H9 (cell line): Measurements from ENCODE around the gene RITA1. TPM values are rescaled to one million over a fixed set of nuclear protein-coding genes. Genes with fewer than 3 reads are reported as not detected.

Source experiments
- DNase-seq: peaks from one replicate; pipeline ENCODE4 v3.0.0-alpha.2; 2017
- H2AFZ ChIP-seq: one replicate; pipeline ENCODE4 v1.6.1; 2013; ENCODE audit warnings: mild to moderate bottlenecking, low read length, control low read depth, moderate library complexity
- H2AK5ac ChIP-seq: 2 replicates; pipeline ENCODE4 v1.6.1; 2013; ENCODE audit warnings: low read length, control low read depth, mixed read lengths; ENCODE audit not compliant: insufficient read length
- H2BK120ac ChIP-seq: one replicate; pipeline ENCODE4 v1.6.1; 2013; ENCODE audit warnings: low read depth, mild to moderate bottlenecking, low read length, control low read depth, inconsistent platforms; ENCODE audit not compliant: poor library complexity, severe bottlenecking
- H2BK12ac ChIP-seq: 2 replicates; pipeline ENCODE4 v1.6.1; 2013; ENCODE audit warnings: low read length, control low read depth, mixed read lengths, low read depth; ENCODE audit not compliant: insufficient read length
- H2BK15ac ChIP-seq: 2 replicates; pipeline ENCODE4 v1.6.1; 2013; ENCODE audit warnings: low read depth, low read length, control low read depth
- H2BK20ac ChIP-seq: one replicate; pipeline ENCODE4 v1.6.1; 2013; ENCODE audit warnings: low read depth, mild to moderate bottlenecking, low read length, control low read depth, inconsistent platforms; ENCODE audit not compliant: poor library complexity, severe bottlenecking
- H2BK5ac ChIP-seq: 2 replicates; pipeline ENCODE4 v1.6.1; 2013; ENCODE audit warnings: low read length, control low read depth, mixed read lengths; ENCODE audit not compliant: insufficient read length
- H3K14ac ChIP-seq: 2 replicates; pipeline ENCODE4 v1.6.1; 2013; ENCODE audit warnings: low read length, control low read depth; ENCODE audit not compliant: insufficient read depth
- H3K18ac ChIP-seq: 2 replicates; pipeline ENCODE4 v1.6.1; 2013; ENCODE audit warnings: low read depth, mild to moderate bottlenecking, mixed read lengths, low read length, control low read depth; ENCODE audit not compliant: insufficient read length
- H3K23ac ChIP-seq: 2 replicates; pipeline ENCODE4 v1.6.1; 2013; ENCODE audit warnings: low read length, control low read depth, mixed read lengths, low read depth; ENCODE audit not compliant: insufficient read length
- H3K23me2 ChIP-seq: 2 replicates; pipeline ENCODE4 v1.6.1; 2013; ENCODE audit warnings: low read depth, mild to moderate bottlenecking, mixed read lengths, low read length, control low read depth; ENCODE audit not compliant: insufficient read length, poor library complexity, severe bottlenecking
- H3K27ac ChIP-seq: 2 replicates; pipeline ENCODE4 v1.5.1; 2013; ENCODE audit warnings: low read length, control low read depth, mixed read lengths, low read depth; ENCODE audit not compliant: insufficient read length
- H3K27me3 ChIP-seq: 2 replicates; pipeline ENCODE4 v1.6.1; 2013; ENCODE audit warnings: low read length, control low read depth, inconsistent platforms; ENCODE audit not compliant: insufficient read depth
- H3K4ac ChIP-seq: 2 replicates; pipeline ENCODE4 v1.6.1; 2013; ENCODE audit warnings: low read depth, mild to moderate bottlenecking, control low read depth, inconsistent platforms, low read length, moderate library complexity
- H3K4me1 ChIP-seq: 2 replicates; pipeline ENCODE4 v1.6.1; 2013; ENCODE audit warnings: low read length, control low read depth, inconsistent platforms; ENCODE audit not compliant: insufficient read depth
- H3K4me2 ChIP-seq: 2 replicates; pipeline ENCODE4 v1.6.1; 2013; ENCODE audit warnings: low read length, control low read depth, mixed read lengths; ENCODE audit not compliant: insufficient read length, insufficient read depth
- H3K56ac ChIP-seq: 2 replicates; pipeline ENCODE4 v1.6.1; 2013; ENCODE audit warnings: low read depth, mild to moderate bottlenecking, mixed read lengths, low read length, control low read depth; ENCODE audit not compliant: insufficient read length
- H3K79me1 ChIP-seq: 2 replicates; pipeline ENCODE4 v1.6.1; 2013; ENCODE audit warnings: low read depth, mild to moderate bottlenecking, moderate library complexity, low read length, control low read depth, inconsistent platforms; ENCODE audit not compliant: insufficient read depth, poor library complexity, severe bottlenecking
- H3K79me2 ChIP-seq: 2 replicates; pipeline ENCODE4 v1.6.1; 2013; ENCODE audit warnings: low read length, control low read depth, inconsistent platforms; ENCODE audit not compliant: insufficient read depth
- H3K9ac ChIP-seq: 2 replicates; pipeline ENCODE4 v1.6.1; 2013; ENCODE audit warnings: low read length, control low read depth, mixed read lengths; ENCODE audit not compliant: insufficient read length; ENCODE audit errors: extremely low read depth
- H3K9me3 ChIP-seq: one replicate; pipeline ENCODE4 v1.6.1; 2013; ENCODE audit warnings: low read depth, low read length, inconsistent platforms; ENCODE audit not compliant: control insufficient read depth
- H3T11ph ChIP-seq: one replicate; pipeline ENCODE4 v1.6.1; 2013; ENCODE audit warnings: mild to moderate bottlenecking, low read length, control low read depth, inconsistent platforms
- H4K20me1 ChIP-seq: one replicate; pipeline ENCODE4 v1.6.1; 2013; ENCODE audit not compliant: control insufficient read depth, insufficient read length, insufficient read depth
- H4K5ac ChIP-seq: 2 replicates; pipeline ENCODE4 v1.6.1; 2013; ENCODE audit warnings: low read depth, mild to moderate bottlenecking, mixed read lengths, low read length, control low read depth; ENCODE audit not compliant: insufficient read length
- H4K8ac ChIP-seq: replicated peaks from 2 replicates; pipeline ENCODE4 v1.6.1; 2013; ENCODE audit warnings: low read length, control low read depth, mixed read lengths, low read depth; ENCODE audit not compliant: insufficient read length
- H4K91ac ChIP-seq: 2 replicates; pipeline ENCODE4 v1.6.1; 2013; ENCODE audit warnings: low read depth, mild to moderate bottlenecking, moderate library complexity, mixed read lengths, low read length, control low read depth; ENCODE audit not compliant: insufficient read length
- H3K27ac Mint-ChIP-seq, 3 experiments: 2 replicates in 2 of 3; 3 replicates in 1 of 3; pipeline ENCODE4 v1.8.0; 2020 to 2021; ENCODE audit warnings: mixed read lengths in 3 of 3, mild to moderate bottlenecking in 1 of 3, moderate library complexity in 1 of 3
- H3K27me3 Mint-ChIP-seq: 2 replicates; pipeline ENCODE4 v1.8.0; 2021; ENCODE audit warnings: low read depth, mild to moderate bottlenecking, moderate library complexity, mixed read lengths
- H3K36me3 Mint-ChIP-seq, 3 experiments: 2 replicates in 2 of 3; 3 replicates in 1 of 3; pipeline ENCODE4 v1.8.0; 2020 to 2021; ENCODE audit warnings: low read depth in 3 of 3, mixed read lengths in 3 of 3; ENCODE audit not compliant: insufficient read depth in 1 of 3
- H3K4me1 Mint-ChIP-seq, 2 experiments: 2 replicates each; pipeline ENCODE4 v1.8.0; 2020; ENCODE audit warnings: mixed read lengths in 2 of 2
- H3K4me3 Mint-ChIP-seq, 2 experiments: 2 replicates in 1 of 2; 3 replicates in 1 of 2; pipeline ENCODE4 v1.8.0; 2020 to 2021; ENCODE audit warnings: mild to moderate bottlenecking in 2 of 2, mixed read lengths in 2 of 2, moderate library complexity in 1 of 2
- H3K9me3 Mint-ChIP-seq, 2 experiments: 2 replicates in 1 of 2; 3 replicates in 1 of 2; pipeline ENCODE4 v1.8.0; 2020; ENCODE audit warnings: mild to moderate bottlenecking in 2 of 2, mixed read lengths in 2 of 2, moderate library complexity in 1 of 2
- WGBS: extraction: QIAGEN DNeasy Blood & Tissue Kit; methylation state at CpG from one replicate; pipeline ENCODE4 v1.1.7; 2013; ENCODE audit warnings: missing lambda C conversion rate, low lambda C conversion rate, mixed read lengths; ENCODE audit not compliant: insufficient read length; ENCODE audit errors: extremely low coverage; 5-methylcytosine and 5-hydroxymethylcytosine counted together
- total RNA-seq: library from RNA; stranded (reverse); gene quantifications from 2 replicates; pipeline ENCODE4 v1.2.1, GENCODE V29; 2021
- TF ChIP-seq, protein P1 (sequence below): fragments of 200-600 bp; sonication (generic); conservative IDR thresholded peaks from 3 replicates; pipeline ENCODE4 v1.8.0; 2021; ENCODE audit warnings: antibody characterized with exemption, mild to moderate bottlenecking

Gene RITA1
- total RNA-seq, 1 experiment from 2014 or later: 26.1 TPM

DNA sequence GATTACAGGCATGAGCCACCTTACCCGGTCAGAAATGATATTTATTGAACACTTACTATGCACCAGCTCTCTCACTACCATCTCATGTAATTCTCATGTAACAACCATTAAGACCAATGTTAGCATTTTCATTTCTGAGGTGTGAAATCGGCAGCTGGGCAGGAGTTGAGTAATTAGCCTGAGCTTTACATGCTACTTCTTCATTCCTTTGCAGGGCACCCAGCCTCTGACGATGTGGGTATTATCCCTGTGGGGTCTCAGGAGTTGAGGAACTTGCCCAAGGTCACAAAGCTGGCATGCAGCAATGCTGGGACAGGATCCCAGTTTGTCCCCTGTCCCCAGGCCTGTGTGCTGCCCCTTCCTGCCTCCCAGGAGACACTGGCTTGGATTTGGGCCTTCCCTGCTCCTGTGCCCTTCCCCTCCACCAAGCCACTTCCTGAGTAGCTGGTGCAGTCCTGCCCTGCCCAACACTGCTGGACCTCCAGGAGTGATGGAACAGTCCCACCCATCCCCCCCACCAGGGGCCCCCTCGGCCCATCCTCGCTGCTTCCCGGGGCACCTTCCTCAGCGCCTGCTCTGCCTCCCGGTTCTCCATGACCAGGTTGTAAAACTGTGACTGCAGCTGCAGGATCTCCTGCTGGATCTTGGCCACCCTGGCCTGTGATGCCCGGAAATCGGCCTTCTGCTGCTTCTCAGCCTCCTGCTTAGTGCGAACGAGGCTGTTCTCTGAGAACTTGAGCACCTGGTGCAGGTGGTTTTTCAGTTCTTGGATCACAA, 14.7 kb downstream of the RITA1 start:
- H3K4me1 ChIP-seq: no peaks in the 10 kb centered on the region
- no peaks in the 10 kb centered on the region for H3K9me3 ChIP-seq
- DNase-seq: no peak
- H3K23me2 ChIP-seq: no peaks in the 10 kb centered on the region
- no peak overlapping the region for H3K18ac ChIP-seq
- no peaks in the 10 kb centered on the region for H3K27me3 Mint-ChIP-seq
- TF ChIP-seq, protein P1, sequence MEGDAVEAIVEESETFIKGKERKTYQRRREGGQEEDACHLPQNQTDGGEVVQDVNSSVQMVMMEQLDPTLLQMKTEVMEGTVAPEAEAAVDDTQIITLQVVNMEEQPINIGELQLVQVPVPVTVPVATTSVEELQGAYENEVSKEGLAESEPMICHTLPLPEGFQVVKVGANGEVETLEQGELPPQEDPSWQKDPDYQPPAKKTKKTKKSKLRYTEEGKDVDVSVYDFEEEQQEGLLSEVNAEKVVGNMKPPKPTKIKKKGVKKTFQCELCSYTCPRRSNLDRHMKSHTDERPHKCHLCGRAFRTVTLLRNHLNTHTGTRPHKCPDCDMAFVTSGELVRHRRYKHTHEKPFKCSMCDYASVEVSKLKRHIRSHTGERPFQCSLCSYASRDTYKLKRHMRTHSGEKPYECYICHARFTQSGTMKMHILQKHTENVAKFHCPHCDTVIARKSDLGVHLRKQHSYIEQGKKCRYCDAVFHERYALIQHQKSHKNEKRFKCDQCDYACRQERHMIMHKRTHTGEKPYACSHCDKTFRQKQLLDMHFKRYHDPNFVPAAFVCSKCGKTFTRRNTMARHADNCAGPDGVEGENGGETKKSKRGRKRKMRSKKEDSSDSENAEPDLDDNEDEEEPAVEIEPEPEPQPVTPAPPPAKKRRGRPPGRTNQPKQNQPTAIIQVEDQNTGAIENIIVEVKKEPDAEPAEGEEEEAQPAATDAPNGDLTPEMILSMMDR: no peak
- no peaks in the 10 kb centered on the region for H4K20me1 ChIP-seq
- peak overlapping the region in 1 of 3 experiments; percentile 52; a peak in 1 of 7 replicates for H3K27ac Mint-ChIP-seq
- H2AK5ac ChIP-seq: no peak overlapping the region
- H3K27me3 ChIP-seq: no peaks in the 10 kb centered on the region
- H3K9me3 Mint-ChIP-seq: no peaks in the 10 kb centered on the region
- H3K36me3 Mint-ChIP-seq: no peaks in the 10 kb centered on the region
- no peak overlapping the region for H3K4ac ChIP-seq
- no peak overlapping the region for H4K8ac ChIP-seq
- no peak overlapping the region for H2BK12ac ChIP-seq
- H3K56ac ChIP-seq: no peak overlapping the region
- H4K5ac ChIP-seq: no peak overlapping the region
- H3K4me2 ChIP-seq: no peak overlapping the region
- WGBS: no CpG with 5 or more reads among the region's 12 CpGs
- H2BK120ac ChIP-seq: no peak overlapping the region
- no peak overlapping the region for H3K27ac ChIP-seq
- peaks cover 0 to 5% of the 10 kb centered on the region in 2 experiments; a peak in 2 of 4 replicates for H3K4me1 Mint-ChIP-seq
- H3K9ac ChIP-seq: no peak overlapping the region
- H4K91ac ChIP-seq: no peak overlapping the region
- no peaks in the 10 kb centered on the region for H3K79me1 ChIP-seq
- no peak overlapping the region for H2BK5ac ChIP-seq
- H3K14ac ChIP-seq: no peak overlapping the region
- H3K79me2 ChIP-seq: no peaks in the 10 kb centered on the region
- H3K23ac ChIP-seq: no peak overlapping the region
- no peak overlapping the region for H2AFZ ChIP-seq
- no peak overlapping the region for H3T11ph ChIP-seq
- no peak overlapping the region for H3K4me3 Mint-ChIP-seq
- H2BK20ac ChIP-seq: no peak overlapping the region
- no peak overlapping the region for H2BK15ac ChIP-seq
